Endodermal cell (in vitro differentiated cells): ENCODE measurements around the gene ADH4. TPM values are rescaled to one million over a fixed set of nuclear protein-coding genes. Genes with fewer than 3 reads are reported as not detected.

Source experiments
- DNase-seq: peaks from one replicate; pipeline ENCODE4 v3.0.0-alpha.2; 2017
- H3K27ac ChIP-seq: 2 replicates; pipeline ENCODE4 v1.5.1; 2013; ENCODE audit warnings: mild to moderate bottlenecking, low read depth, low read length, moderate library complexity
- H3K27me3 ChIP-seq: 2 replicates; pipeline ENCODE4 v1.6.1; 2013; ENCODE audit warnings: mild to moderate bottlenecking, low read length, moderate library complexity; ENCODE audit not compliant: insufficient read depth, control insufficient read depth, poor library complexity, severe bottlenecking
- H3K36me3 ChIP-seq: 2 replicates; pipeline ENCODE4 v1.7.0; 2013; ENCODE audit warnings: mild to moderate bottlenecking, low read length, moderate library complexity; ENCODE audit not compliant: control insufficient read depth, insufficient read depth
- H3K4me1 ChIP-seq: one replicate; pipeline ENCODE4 v1.7.0; 2013; ENCODE audit warnings: low read length; ENCODE audit not compliant: control insufficient read depth, insufficient read depth
- H3K4me3 ChIP-seq: 2 replicates; pipeline ENCODE4 v1.5.1; 2013; ENCODE audit warnings: mild to moderate bottlenecking, low read length, moderate library complexity
- H3K9ac ChIP-seq: 2 replicates; pipeline ENCODE4 v1.6.1; 2013; ENCODE audit warnings: mild to moderate bottlenecking, low read length, moderate library complexity; ENCODE audit not compliant: poor library complexity, severe bottlenecking; ENCODE audit errors: extremely low read depth
- H3K9me3 ChIP-seq: 2 replicates; pipeline ENCODE4 v1.6.1; 2013; ENCODE audit warnings: mild to moderate bottlenecking, low read length, moderate library complexity; ENCODE audit not compliant: control insufficient read depth
- H3K27ac Mint-ChIP-seq: 2 replicates; pipeline ENCODE4 v1.8.0; 2020; ENCODE audit warnings: mixed read lengths
- H3K27me3 Mint-ChIP-seq: 2 replicates; pipeline ENCODE4 v1.8.0; 2021; ENCODE audit warnings: mild to moderate bottlenecking, mixed read lengths; ENCODE audit not compliant: insufficient read depth
- H3K36me3 Mint-ChIP-seq: 2 replicates; pipeline ENCODE4 v1.8.0; 2020; ENCODE audit warnings: low read depth, mixed read lengths
- H3K4me1 Mint-ChIP-seq: 2 replicates; pipeline ENCODE4 v1.8.0; 2020; ENCODE audit warnings: mixed read lengths
- H3K4me3 Mint-ChIP-seq: 2 replicates; pipeline ENCODE4 v1.8.0; 2020; ENCODE audit warnings: mild to moderate bottlenecking, moderate library complexity, mixed read lengths
- H3K9me3 Mint-ChIP-seq: 2 replicates; pipeline ENCODE4 v1.8.0; 2020; ENCODE audit warnings: mild to moderate bottlenecking, mixed read lengths
- CTCF ChIP-seq: fragments of 200-600 bp; sonication (generic); conservative IDR thresholded peaks from 2 replicates; pipeline ENCODE4 v1.5.0; 2021; ENCODE audit warnings: antibody characterized with exemption, mild to moderate bottlenecking
- WGBS, 2 experiments: methylation state at CpG; one replicate each; pipeline versions ENCODE4 v1.1.5 to v1.1.7; 2013; ENCODE audit warnings: missing lambda C conversion rate in 2 of 2, mixed read lengths in 1 of 2; ENCODE audit not compliant: insufficient coverage in 1 of 2, insufficient read length in 1 of 2; 5-methylcytosine and 5-hydroxymethylcytosine counted together
- total RNA-seq, 2 donors: library from RNA; stranded (reverse); fragmentation: NEBNext Ultra II Directional in 1 of 2; extraction: Animal tissue kit (Norgen Biotek cat#: 25700) in 1 of 2; gene quantifications; 2 replicates in 1 of 2; 3 replicates in 1 of 2; pipeline ENCODE4 v1.2.1, GENCODE V29; 2021

Gene ADH4
- total RNA-seq, 2 donors from 2014 or later = not detected

GRCh38 chr4:99179178-99179577, 35.1 kb upstream of the ADH4 start:
- Histone ChIP-seq H3K9me3 (no peaks in the 10 kb centered on the region), H3K4me3 (no peak overlapping the region), H3K27ac (no peak overlapping the region), H3K27me3 (no peaks in the 10 kb centered on the region), H3K4me1 (no peaks in the 10 kb centered on the region), H3K9ac (no peak overlapping the region), H3K36me3 (no peaks in the 10 kb centered on the region)
- Mint-ChIP-seq H3K27ac (no peak overlapping the region), H3K4me1 (no peaks in the 10 kb centered on the region), H3K36me3 (peaks cover 11% of the 10 kb centered on the region), H3K27me3 (no peaks in the 10 kb centered on the region), H3K4me3 (no peak overlapping the region), H3K9me3 (peaks cover 30% of the 10 kb centered on the region)
- no peak for DNase-seq
- no peak for TF ChIP-seq CTCF
- 100% methylated on average over 1 of the region's 2 CpGs; no CpG with 5 or more reads in 1 of the 2 experiments for WGBS, 2 experiments

GRCh38 chr4:99166544-99166943, 22.4 kb upstream of the ADH4 start:
- Mint-ChIP-seq H3K4me3 (no peak overlapping the region), H3K4me1 (no peaks in the 10 kb centered on the region), H3K27me3 (no peaks in the 10 kb centered on the region), H3K36me3 (no peaks in the 10 kb centered on the region), H3K27ac (no peak overlapping the region), H3K9me3 (peaks cover 8% of the 10 kb centered on the region)
- TF ChIP-seq CTCF = no peak
- Histone ChIP-seq H3K27ac (no peak overlapping the region), H3K36me3 (no peaks in the 10 kb centered on the region), H3K9ac (no peak overlapping the region), H3K9me3 (peaks cover 14% of the 10 kb centered on the region), H3K27me3 (no peaks in the 10 kb centered on the region), H3K4me3 (no peak overlapping the region), H3K4me1 (no peaks in the 10 kb centered on the region)
- DNase-seq = no peak
- WGBS, 2 experiments = no CpG with 5 or more reads among the region's 2 CpGs

GRCh38 chr4:99165978-99166377, 21.9 kb upstream of the ADH4 start:
- no peak overlapping the region for H3K4me3 Mint-ChIP-seq
- H3K27me3 Mint-ChIP-seq = no peaks in the 10 kb centered on the region
- 100% methylated on average over 1 of the region's 1 CpG for WGBS, 2 experiments

More at GRCh38 chr4:99165978-99166377, 21.9 kb upstream of the ADH4 start:
- Mint-ChIP-seq H3K9me3 (peaks cover 3% of the 10 kb centered on the region), H3K36me3 (no peaks in the 10 kb centered on the region), H3K27ac (no peak overlapping the region), H3K4me1 (no peaks in the 10 kb centered on the region)
- no peaks in the 10 kb centered on the region for H3K36me3 ChIP-seq
- no peak overlapping the region for H3K27ac ChIP-seq
- no peak overlapping the region for H3K9ac ChIP-seq
- no peak for DNase-seq
- H3K9me3 ChIP-seq = peaks cover 14% of the 10 kb centered on the region
- no peaks in the 10 kb centered on the region for H3K4me1 ChIP-seq
- H3K27me3 ChIP-seq = no peaks in the 10 kb centered on the region
- no peak overlapping the region for H3K4me3 ChIP-seq
- TF ChIP-seq CTCF = no peak
